Right kidney (tissue), 1 donor: Measurements from ENCODE around the gene ADCY7.

Experiments
- DNase-seq: peaks from one replicate; pipeline ENCODE4 v3.0.0-alpha.2; 2016

ADCY7 gene

GRCh38 chr16:50311891-50312501 lies 45.6 kb downstream of the ADCY7 start:
- no peak for DNase-seq

GRCh38 chr16:50313596-50314478 lies 47.5 kb downstream of the ADCY7 start:
- no peak for DNase-seq

DNA sequence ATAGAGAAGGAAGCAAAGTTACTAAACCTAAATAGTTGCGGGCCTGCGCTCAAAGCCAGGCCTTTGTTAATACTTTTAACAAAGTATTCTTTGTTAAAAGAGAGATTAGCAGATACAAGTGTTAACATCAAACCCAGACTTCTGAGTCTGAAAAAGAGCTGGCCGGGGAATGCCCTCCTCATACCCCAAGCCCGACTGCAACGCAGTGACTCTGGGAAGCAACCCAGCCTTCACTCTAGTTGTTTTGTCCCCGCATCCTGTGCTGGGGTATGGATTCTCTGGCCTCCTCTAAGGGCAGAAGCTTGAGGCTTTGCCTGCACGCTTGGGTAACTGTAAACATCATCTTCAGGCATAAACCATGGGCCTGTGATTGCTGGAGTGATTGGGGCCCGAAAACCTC lies 48.3 kb downstream of the ADCY7 start:
- DNase-seq, result no peak

DNA sequence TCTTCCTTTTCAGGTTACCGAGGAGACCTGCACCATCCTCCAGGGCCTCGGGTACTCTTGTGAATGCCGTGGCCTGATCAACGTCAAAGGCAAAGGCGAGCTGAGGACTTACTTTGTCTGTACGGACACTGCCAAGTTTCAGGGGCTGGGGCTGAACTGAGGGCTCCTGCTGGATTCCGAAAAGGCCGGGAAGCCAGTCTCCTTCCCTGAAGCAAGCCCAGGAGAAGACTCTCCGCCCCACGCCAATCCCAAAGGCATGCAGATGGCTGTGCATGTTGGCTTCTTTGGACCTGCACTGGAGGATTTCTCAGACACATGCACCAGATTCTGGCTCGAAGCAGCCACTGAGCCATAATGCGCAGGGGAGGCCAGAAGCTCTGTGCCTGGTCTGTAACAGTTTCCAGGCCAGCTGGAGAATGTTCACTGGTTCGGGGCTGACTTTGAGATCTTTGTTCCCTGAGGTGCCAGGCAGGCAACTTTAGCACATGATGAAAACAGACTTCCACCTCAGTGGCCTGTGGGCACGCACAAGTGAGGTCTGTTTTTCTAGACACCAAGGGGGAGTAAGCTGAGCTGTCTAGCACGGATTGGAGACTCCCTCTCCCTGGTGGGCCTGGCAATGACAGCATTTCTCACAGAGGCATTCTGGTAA lies 49.1 kb downstream of the ADCY7 start:
- no peak for DNase-seq

DNA sequence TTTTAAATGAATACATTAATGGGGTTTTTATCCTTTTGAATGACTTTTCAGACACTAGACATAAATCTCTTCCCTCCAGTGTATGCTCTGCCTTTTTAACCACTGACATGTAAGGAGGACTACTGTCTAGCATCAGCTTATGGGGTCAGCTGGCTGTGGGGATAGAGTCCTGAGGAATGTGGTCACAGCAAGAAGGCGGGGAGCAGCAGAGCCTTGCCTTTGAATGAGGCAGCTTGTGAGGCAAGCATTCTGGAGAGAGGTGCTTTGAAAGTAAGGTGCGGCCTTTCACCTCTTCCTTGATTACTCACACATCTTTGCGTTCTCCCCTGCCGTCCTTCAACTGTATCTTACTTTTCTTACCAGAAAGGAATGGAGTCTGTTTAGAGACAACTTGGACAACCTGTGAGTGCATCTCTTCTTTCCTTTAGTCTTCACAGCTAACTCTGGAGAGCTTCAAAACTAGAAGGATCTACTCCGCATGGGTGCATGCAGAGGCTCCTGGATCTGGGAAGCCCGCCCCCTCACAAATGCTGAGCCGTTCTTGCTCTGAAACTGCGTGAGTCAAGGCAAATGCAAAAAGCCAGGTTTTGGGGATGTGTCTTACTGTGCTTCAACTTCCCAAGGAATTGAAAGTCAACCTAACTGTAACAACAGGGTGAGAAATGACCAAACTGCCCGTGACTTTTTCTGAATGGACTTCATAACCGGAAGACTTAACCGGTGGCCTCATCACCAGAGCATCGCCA lies 49.9 kb downstream of the ADCY7 start:
- no peak for DNase-seq

GRCh38 chr16:50316848-50317630 lies 50.7 kb downstream of the ADCY7 start:
- DNase-seq, result no peak

DNA sequence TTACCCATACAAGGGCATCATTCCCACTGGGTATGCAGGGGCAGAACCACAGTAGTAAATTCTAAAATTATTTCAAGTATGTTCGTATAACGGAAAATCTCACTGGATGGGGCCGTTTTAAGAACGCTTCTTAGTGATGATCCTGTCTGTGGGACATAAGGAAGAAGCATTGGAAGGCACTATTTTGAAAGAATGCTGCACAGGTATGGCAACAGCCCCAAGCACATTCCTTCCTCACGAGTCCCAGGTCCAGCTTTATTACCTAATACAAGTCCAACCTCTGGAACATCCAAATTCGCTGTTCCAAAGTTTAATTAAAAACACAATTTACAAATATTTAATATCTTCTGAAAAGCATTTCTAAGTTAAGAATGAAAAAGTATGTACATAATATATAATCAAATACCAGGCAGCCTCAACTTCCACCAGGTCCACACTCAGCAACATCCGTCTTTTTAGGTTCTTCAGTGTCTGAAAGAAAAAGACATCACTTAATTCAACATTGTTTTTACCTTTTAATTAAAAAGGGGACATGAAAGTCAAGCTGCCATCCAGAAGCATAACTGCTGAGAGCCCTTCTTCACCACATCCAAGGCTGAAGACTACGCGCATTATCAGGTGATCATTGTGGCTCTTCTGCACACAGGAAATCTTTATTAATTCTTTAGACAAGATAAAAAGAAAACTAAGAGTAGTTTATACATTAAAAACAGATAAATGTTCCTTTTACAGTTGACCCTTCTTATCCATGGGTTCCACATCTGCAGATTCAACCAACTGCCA lies 52.6 kb downstream of the ADCY7 start:
- no peak for DNase-seq

DNA sequence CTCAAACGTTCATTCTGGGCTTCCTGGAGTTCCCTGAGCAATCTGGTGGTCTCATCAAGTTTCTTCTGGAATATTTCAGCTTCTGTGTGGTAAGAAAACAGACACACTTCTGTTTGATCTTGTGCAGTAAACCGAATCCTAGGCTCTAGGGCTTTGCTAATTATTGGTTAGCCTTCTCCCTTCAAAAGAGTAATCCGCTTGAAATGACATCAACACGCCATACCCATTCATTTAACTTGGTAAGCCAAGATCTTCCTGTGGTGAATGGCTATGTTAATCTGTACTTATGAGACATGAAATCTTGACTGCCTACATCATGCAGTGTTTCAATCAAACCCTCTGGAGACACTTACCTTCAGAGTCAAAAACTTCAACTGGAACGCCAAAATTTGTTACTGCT lies 54.0 kb downstream of the ADCY7 start:
- DNase-seq, result no peak

GRCh38 chr16:50322333-50322732 lies 56.0 kb downstream of the ADCY7 start:
- DNase-seq, result no peak

GRCh38 chr16:50323335-50324011 lies 57.1 kb downstream of the ADCY7 start:
- DNase-seq, result no peak

DNA sequence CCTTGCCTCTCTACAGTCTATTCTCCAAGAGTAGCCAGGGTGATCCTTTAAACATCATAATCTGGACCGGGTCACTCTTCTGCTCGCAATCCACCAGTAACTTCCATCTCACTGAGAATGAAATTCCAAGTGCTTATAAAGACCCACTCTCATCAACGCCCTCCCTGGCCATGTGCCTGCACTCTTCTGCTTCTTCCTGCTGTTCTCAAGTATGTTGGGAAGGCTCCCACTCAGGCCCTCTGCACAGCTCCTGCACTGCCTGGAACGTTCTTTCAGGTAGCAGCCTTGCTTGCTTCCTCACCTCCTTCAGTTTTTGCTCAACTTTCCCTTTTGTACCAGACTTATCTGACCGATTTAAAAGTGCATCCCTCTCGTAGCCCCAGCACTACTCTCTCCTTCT lies 58.0 kb downstream of the ADCY7 start:
- DNase-seq, result no peak

DNA sequence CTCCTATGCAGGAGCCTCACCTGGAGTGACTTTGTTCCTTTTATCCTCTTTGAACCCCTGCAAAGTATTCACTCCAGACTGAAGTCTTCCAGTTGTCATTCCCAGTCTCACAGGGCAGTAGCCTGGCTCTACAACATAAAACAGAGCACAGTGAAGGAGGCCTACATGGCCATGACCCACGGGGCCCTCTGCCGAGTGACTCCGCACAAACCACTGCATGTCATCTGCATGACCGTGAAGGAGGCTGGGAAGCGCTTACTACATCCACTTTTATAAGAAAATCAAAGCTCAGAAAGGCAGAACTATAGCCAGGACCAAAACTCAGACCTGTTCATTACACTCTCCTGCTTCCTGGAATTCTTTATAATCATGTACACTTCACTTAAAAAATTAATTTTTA lies 59.9 kb downstream of the ADCY7 start:
- no peak for DNase-seq

GRCh38 chr16:50326835-50327465 lies 60.6 kb downstream of the ADCY7 start:
- DNase-seq, result no peak

DNA sequence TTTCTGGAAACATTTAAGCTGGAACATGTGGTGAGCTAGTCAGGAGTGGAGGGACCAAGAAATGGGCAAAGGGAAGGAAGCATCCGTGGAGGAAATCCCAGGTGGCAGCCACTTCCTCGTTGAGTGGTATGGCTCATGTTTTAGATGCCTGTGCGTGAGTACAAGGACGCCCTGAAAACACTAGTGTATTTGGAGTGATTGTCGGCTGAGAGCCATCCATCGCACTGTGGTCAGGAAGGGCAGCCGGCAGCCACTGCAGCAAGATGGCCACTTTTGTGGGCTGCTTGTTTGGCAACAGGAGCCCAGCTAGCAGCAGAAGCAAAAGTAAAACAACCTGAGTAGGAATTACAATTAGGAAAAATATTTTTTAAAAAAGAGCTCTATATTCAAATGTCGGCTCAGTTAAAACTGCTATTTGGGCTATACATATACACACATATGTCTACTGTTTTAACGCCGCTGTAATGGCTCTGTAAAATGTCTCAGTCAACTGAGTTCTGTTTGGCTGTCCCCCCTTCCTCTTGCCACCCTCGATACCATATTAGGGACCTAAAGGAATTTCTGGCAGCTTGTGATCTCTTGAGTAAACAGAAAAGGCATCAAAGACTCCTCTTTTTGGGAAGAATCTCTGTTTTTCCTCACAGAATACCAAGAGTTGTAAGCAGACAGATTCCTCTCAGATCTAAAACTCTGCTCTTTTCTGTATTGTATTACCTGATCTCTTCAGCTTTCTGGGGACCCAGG lies 63.3 kb downstream of the ADCY7 start:
- no peak for DNase-seq

GRCh38 chr16:50331570-50331969 lies 65.2 kb downstream of the ADCY7 start:
- no peak for DNase-seq

- DNase-seq, result no peak
Observed at GRCh38 chr16:50332599-50332998, 66.2 kb downstream of the ADCY7 start.

GRCh38 chr16:50334106-50334975 lies 68.0 kb downstream of the ADCY7 start:
- no peak for DNase-seq
